GM18951 (cell line): Measurements from ENCODE around the gene RIPK1.
"Not testable (repeated sequence)": the region's sequence is repeated elsewhere in the genome, so short reads cannot be mapped to it uniquely, and the experiment has no call there.

Experiments used
- POLR2A ChIP-seq: IDR thresholded peaks from 4 replicates; pipeline ENCODE4 v1.6.1; 2011; ENCODE audit warnings: mild to moderate bottlenecking; ENCODE audit not compliant: insufficient read length, insufficient read depth; ENCODE audit errors: extremely low read depth
- in situ Hi-C: fragments of 300-500 bp; cut with MboI; formaldehyde crosslinking; loops from one replicate; pipeline ENCODE4 v1.12.0; 2022; ENCODE audit warnings: low sequenced_read_pairs, mixed read lengths, inconsistent platforms; ENCODE audit not compliant: unreplicated experiment

Gene RIPK1

DNA sequence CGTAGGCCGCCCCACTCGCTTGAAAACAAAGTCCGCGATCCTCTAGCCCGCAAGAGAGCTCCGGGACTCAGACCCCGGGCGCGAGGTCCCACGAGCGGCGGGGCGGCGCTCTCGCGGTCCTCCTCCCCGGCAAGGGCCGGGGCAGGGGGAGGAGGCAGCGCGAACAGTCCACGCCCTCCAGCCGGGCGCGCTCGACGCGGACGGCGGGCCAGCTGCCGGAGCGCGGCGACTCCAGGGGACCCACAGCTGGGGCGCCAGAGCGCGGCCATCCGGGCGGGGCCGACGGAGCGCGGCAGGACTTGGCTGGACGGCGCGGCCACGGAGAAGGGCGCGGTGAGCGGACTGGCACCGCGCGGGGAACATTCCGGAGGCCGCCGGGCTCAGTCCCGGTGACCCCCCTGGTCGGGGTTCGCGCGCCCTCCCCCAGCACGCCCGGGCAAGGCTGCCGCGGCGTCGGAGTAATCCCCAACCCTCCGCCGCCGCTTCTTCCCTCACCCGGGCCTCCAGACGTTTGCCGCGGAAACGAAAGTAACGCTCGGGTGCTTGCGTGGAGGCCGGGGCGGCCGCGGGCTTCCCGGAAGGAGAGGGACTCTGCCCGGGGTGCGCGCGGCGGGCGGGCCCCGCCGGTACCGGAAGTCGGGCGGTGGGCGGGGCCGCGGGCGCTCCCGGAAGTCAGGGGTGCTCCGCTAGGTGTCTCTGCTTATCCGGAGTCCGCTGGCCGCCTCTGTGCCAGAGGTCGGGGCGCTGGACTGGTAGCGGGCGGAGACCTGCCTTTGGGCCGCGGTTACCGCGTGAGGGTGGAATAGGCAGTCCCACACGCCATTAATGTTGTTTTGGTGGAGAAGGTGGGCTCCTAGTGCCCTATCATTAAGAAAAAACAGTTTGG lies at the start of gene RIPK1:
TSS of gene RIPK1 (plus strand) at position 166 of the 886 bp plus-strand sequence. CDS start 8,330 bp downstream, outside the sequence.
- in situ Hi-C loops, result no loop called here
- peak; percentile 79 for TF ChIP-seq POLR2A

DNA sequence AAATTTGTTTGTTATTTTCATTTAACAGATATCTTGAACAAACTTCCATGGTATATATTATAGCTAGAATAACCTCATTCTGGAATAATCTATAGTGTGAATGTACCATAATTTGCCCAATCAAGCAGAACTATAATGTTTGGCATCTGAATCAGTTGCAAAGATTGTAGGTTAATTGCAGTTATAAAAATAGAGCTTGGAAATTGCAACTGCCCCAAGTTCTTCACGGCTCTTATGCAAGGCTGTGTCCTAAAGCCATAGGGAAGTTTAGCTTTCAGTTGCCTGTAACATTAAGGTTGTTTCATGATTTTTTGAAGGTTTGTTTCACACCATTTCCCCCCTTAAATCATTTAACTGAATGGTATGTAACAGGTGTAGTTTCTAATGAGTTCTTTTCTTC lies 49.2 kb upstream of the RIPK1 start:
- in situ Hi-C loops, result no loop called here
- no peak for TF ChIP-seq POLR2A

DNA sequence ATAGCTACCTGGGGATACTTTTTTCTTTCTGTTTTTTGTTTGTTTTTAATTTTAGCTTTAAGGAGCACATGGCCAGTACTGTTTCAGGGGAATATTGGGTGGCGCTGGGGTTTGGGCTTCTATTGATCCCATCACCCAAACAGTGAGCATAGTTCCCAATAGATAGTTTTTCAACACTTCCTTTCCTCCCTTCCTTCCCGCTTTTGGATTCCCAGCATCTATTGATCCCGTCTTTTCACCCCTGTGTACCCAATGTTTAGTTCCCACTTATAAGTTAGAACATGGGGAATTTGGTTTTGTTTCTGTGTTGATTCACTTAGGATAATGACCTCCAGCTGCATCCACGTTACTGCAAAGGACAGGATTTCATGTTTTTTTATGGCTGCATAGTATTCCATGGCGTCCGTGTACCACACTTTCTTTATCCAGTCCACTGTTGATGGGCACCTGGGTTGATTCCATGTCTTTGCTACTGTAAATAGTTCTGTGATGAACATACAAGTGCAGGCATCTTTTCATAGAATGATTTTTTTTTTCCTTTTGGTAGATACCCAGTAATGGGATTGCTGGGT lies 48.5 kb upstream of the RIPK1 start:
- in situ Hi-C loops, result no loop called here
- TF ChIP-seq POLR2A, result no peak

DNA sequence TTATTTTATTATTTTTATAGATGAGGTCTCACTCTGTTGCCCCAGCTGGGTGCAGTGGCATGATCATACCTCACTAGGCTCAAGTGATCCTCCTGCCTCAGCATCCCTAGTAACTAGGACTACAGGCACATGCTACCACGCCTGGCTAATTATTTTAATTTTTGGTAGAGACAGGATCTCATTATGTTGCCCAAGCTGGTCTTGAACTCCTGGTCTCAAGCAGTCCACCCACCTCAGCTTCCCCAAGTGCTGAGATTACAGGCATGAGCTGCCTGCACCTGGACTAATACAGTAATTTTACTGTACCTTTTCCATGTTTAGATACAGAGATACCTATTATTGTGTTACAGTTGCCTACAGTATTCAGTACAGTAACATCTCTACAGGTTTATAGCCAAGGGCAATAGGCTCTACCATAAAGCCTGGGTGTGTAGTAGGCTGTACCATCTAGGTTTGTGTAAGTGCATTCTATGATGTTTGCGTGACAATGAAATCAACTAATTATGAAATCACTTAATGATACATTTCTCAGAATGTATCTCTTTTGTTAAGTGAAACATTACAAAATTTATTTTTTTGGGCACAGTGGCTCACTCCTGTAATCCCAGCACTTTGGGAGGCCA lies 47.2 kb upstream of the RIPK1 start:
- in situ Hi-C loops, result not testable (repeated sequence)

DNA sequence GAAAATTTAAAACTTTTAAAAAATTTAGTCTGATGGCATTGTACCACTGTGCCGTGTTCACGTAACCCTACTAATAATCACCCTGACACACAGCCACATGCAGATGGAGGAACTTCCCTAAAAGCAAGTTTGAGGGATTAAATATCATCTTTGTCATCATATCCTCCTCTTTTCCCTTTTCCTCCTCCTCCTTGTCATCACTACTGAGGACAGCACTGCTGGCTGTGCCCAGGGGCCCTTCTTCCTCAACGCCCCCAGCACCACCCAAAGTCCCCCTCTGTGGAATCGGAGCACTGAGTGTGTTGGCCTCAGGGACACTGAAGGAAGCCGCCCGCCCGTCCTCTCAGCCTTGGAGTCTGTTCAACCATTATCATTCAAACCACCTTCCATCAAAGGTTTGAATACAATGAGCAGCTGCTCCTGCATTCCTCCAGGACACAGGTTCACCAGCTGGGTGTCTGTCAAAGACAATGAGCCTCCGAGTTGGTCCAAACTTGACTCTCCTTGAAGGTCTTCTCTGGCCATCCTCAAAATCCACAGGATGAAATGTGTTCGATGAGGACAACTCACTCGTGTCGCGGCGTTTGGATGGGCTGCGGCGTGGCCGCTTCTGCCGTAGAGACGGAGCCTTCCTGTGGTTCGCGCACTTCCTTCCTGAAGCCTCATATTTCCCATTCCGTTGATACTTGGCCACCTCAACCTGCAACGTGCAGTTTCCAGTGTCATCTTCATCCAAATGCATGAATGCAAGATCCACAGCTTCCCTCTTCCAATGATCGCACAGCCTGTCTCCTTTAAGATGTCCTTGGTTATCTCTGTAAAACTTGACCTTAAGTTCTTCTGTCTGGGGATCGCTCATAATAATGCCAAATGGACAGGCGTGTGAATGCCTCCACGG lies 45.3 kb upstream of the RIPK1 start:
- TF ChIP-seq POLR2A, result no peak

DNA sequence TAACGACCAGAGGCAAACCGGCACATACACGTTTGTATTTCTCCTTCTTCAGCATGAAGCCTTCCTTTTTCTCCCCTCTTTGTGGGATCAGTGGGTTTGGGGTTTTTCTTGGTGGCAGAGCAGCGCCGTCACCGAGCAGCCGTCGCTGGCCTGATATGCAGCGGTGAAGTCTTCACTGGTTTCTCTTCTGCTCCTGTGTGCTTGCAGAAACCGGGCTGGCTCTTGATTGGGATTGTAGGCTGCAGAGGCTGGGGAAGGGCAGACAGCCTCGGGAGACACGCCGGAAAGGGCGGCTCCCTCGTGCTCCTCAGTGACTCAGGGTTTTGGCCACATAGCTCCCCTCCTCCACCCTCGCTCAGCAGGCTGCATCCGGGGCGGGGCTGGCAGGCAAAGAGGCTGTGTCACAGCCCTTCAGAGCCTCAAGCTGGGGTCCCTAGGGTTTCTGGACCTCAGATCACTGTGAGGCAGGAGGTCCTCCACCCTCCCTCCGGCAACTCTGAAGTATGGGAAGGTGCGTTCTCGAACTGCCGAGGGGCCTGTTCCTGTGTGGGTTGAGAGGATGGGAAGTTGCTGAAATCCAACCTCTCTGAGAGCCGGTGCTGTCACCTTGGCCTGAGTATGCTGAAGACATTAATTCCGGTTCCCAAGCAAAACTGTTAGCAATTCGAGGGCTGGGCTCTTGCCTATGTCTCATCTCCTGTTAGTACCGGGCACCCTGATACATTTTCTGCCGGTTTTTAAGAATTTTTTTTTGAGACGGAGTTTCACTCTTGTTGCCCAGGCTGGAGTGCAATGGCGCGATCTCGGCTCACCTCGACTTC lies 44.4 kb upstream of the RIPK1 start:
- in situ Hi-C loops, result no loop called here
- TF ChIP-seq POLR2A, result peak; percentile 71

More for the DNA sequence above, 45.3 kb upstream of the RIPK1 start:
- in situ Hi-C loops, result no loop called here

DNA sequence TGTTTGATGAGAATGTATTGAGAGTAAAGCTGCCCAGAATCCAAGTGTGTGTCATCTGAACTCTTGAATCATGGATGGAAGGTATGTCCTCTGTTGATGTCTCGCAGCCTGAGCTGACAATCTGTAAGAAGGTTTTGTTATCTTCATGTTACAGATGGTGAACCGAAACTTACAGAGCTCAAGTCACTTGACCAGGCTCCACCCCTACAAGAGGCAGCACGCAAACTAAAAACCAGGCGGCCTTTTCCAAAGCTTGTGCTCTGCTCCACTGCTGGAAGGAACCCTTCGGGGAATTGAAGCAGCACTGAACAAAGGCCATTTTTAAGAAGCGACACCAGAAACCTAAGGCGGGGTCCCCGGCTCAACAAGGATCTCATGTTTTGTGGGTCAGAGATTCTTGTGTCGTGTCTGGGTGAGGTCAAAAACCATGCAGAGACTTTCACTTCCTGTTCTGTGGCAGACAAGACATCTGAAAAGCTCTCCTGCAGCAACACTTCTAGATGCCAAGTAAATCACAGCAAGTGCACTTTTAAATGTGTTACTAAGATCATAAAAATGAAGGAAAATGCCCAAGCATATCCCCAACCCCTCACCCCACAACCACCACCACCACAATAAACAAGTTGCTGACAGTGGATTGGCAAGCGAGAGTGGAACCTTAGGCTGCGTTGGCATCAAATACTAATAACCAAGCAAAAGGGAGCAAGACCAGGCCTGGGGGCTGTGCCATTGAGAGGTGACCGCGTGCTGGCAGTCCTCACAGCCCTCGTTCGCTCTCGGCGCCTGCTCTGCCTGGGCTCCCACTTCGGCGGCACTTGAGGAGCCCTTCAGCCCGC lies 41.3 kb upstream of the RIPK1 start:
- in situ Hi-C loops, result no loop called here
- TF ChIP-seq POLR2A, result no peak

DNA sequence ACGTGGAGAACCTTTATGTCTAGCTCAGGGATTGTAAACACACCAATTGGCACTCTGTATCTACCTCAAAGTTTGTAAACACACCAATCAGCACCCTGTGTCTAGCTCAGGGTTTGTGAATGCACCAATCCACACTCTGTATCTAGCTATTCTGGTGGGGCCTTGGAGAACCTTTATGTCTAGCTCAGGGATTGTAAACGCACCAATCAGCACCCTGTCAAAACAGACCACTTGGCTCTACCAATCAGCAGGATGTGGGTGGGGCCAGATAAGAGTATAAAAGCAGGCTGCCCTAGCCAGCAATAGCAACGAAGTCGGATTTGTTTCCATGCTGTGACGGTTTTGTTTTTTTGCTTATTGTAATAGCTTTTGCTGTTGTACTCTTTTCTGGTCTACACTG lies 40.1 kb upstream of the RIPK1 start:
- in situ Hi-C loops, result not testable (repeated sequence)

DNA sequence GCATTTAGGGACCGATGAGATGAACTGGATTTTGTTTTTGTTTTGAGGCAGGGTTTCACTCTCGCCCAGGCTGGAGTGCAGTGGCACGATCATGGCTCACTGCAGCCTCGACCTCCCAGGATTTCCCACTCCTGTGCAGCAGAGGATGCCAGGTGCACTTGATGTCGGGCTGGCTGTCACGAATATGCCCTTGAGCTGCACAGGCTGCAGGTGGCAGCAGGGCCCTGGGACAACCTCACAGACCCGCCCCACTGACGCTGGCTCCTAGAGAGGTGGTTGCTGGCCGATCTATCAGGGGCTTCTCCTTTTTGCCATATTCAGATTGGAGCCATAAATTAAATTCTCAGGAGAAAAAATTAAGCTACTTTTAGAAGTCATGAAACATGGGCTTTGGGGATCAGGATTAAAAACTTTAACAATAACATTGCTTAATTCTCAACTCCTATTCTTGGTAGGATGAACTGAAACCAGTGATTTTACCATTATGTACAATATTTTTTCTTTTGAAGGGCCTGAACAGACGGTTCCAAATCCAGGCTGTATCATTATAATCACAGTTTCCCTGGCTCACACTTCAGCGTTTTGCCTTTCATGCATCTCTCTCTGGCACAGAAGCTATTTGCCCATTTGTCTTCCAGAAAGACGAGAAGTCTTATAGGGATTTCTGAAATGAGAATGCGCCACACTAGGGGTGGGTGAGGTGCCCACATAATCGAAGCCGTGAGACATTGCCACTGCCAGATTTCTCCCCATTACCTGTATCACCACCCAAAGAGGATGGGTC lies 36.2 kb upstream of the RIPK1 start:
- in situ Hi-C loops, result no loop called here

DNA sequence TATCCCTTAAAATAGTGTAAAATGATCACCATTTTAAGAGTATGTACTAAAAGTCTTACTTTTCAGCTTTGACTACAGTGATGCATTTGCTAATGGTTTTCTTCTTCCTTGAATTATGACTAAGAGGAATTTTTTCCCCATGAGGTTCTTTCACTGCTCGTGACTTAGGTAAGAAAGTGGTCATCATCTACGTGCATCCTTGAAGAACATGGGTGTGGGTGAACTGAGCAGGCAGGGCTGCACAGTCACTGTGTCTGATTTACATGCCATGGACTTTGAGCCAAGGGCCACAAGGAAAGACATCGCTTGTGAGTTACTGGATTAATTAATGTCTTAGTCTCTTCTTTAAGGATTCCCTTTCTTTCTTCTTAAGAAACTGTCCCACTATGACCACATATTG lies 35.3 kb upstream of the RIPK1 start:
- no peak for TF ChIP-seq POLR2A
- in situ Hi-C loops, result no loop called here

More for the DNA sequence above, 36.2 kb upstream of the RIPK1 start:
- TF ChIP-seq POLR2A, result no peak

DNA sequence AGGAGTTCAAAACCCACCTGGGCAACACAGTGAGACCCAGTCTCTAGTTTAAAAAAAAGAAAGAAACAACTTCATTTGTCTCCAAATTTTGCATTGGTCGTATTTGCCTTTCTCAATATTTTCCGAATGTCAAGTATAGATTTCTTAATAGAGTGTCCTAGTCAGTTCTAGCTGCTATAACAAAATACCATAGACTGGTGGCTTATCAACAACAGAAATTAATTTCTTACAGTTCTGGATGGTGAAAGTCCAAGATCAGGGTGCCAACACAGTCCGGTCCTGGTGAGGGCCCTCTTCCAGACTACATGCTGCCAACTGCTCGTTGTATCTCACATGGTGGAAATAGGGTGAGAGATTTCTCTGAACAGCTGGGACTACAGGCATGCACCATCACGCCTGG lies 34.6 kb upstream of the RIPK1 start:
- no peak for TF ChIP-seq POLR2A
- in situ Hi-C loops, result no loop called here
